Spleen (tissue), 11 donors: ENCODE results near the gene MAPKAP1. TPM values are rescaled to one million over a fixed set of nuclear protein-coding genes. Genes with fewer than 3 reads are reported as not detected.

Experiments used
- DNase-seq: peaks from one replicate; pipeline ENCODE4 v3.0.0-alpha.2; 2020
- H3K27ac ChIP-seq, 8 donors: fragments of 200-600 bp; sonication (generic) in 7 of 8; 1 replicate in 4 of 8; 2 replicates in 4 of 8; pipeline versions ENCODE4 v1.5.0 to v1.8.0; 2016 to 2021; ENCODE audit warnings: inconsistent platforms in 4 of 8, mild to moderate bottlenecking in 4 of 8, moderate library complexity in 1 of 8
- H3K27me3 ChIP-seq, 7 donors: fragments of 200-600 bp; sonication (generic) in 6 of 7; replicated peaks in 1 of 7; 1 replicate in 4 of 7; 2 replicates in 3 of 7; pipeline versions ENCODE4 v1.5.0 to v1.8.0; 2016 to 2021; ENCODE audit warnings: inconsistent platforms in 3 of 7, mild to moderate bottlenecking in 1 of 7
- H3K36me3 ChIP-seq, 6 donors: fragments of 200-600 bp; sonication (generic) in 5 of 6; 1 replicate in 4 of 6; 2 replicates in 2 of 6; pipeline versions ENCODE4 v1.5.0 to v1.8.0; 2016 to 2021; ENCODE audit warnings: inconsistent platforms in 2 of 6
- H3K4me1 ChIP-seq, 6 donors: fragments of 200-600 bp; sonication (generic) in 5 of 6; 1 replicate in 3 of 6; 2 replicates in 3 of 6; pipeline versions ENCODE4 v1.5.0 to v1.8.0; 2016 to 2021; ENCODE audit warnings: inconsistent platforms in 3 of 6
- H3K4me3 ChIP-seq, 8 donors: fragments of 200-600 bp; sonication (generic) in 7 of 8; 1 replicate in 4 of 8; 2 replicates in 4 of 8; pipeline versions ENCODE4 v1.5.0 to v1.8.0; 2016 to 2021; ENCODE audit warnings: inconsistent platforms in 4 of 8, mild to moderate bottlenecking in 4 of 8, moderate library complexity in 2 of 8
- H3K9me3 ChIP-seq, 8 donors: fragments of 200-600 bp; sonication (generic) in 7 of 8; 1 replicate in 4 of 8; 2 replicates in 4 of 8; pipeline versions ENCODE4 v1.5.0 to v1.8.0; 2016 to 2021; ENCODE audit warnings: inconsistent platforms in 4 of 8
- POLR2A ChIP-seq, 3 donors: fragments of 450-650 bp; IDR thresholded peaks; one replicate each; pipeline ENCODE4 v1.5.1; 2017; ENCODE audit warnings: antibody characterized with exemption in 3 of 3, mild to moderate bottlenecking in 1 of 3
- POLR2AphosphoS5 ChIP-seq, 3 donors: sonication (generic); formaldehyde crosslinking; IDR thresholded peaks; one replicate each; pipeline ENCODE4 v1.5.1; 2017; ENCODE audit warnings: antibody characterized with exemption in 3 of 3
- WGBS, 5 donors: extraction: QIAGEN DNeasy Blood & Tissue Kit in 3 of 5; methylation state at CpG; one replicate each; pipeline versions ENCODE4 v1.1.5 to v1.1.7; 2013 to 2018; 5-methylcytosine and 5-hydroxymethylcytosine counted together
- intact Hi-C: fragments of 100-400 bp; cut with DNase I; formaldehyde crosslinking; loops from one replicate; pipeline ENCODE4 v1.15.0; 2023; ENCODE audit warnings: low total_unique reads
- polyA plus RNA-seq, 3 donors: library from polyadenylated mRNA; stranded (reverse); fragments of 200-250 nt; gene quantifications; one replicate each; pipeline ENCODE4 v1.2.1, GENCODE V29; 2013
- total RNA-seq, 7 donors: library from RNA; depleted of rRNA in 3 of 7; stranded (reverse); fragments of >200 nt in 3 of 7; fragmentation: NEBNext Ultra II Directional in 4 of 7; extraction: Animal tissue kit (Norgen Biotek cat#: 25700) in 4 of 7; gene quantifications; one replicate each; pipeline versions ENCODE4 v1.1.0 to v1.2.1, GENCODE V29; 2016 to 2021
- TF ChIP-seq, protein P1 (sequence below), 11 experiments: fragments of 200-600 bp in 7 of 11; fragments of 450-650 bp in 4 of 11; sonication (generic) in 4 of 11; IDR thresholded peaks in 8 of 11; conservative IDR thresholded peaks in 3 of 11; 1 replicate in 7 of 11; 2 replicates in 4 of 11; pipeline versions ENCODE4 v1.4.0 to v1.8.0; 2016 to 2021; ENCODE audit warnings: antibody characterized with exemption in 11 of 11, inconsistent platforms in 4 of 11, mild to moderate bottlenecking in 1 of 11
- donor health status: healthy with polysubstance abuse.
- donor health status: DM: no; HTN: no; CAD: no; lungs with moderate emphysema.
- donor health status: DM: no; HTN: no; CAD: no.
- donor health status: Bipolar disorder and iron deficiency.
- donor health status: healthy.
- donor health status: DM: no; HTN: no; CAD: no.
- donor health status: DM: yes; HTN: yes; CAD: no.

Gene MAPKAP1
- total and polyA plus RNA-seq, 10 donors = 37.2 to 77.2 (median 60.4) TPM

DNA sequence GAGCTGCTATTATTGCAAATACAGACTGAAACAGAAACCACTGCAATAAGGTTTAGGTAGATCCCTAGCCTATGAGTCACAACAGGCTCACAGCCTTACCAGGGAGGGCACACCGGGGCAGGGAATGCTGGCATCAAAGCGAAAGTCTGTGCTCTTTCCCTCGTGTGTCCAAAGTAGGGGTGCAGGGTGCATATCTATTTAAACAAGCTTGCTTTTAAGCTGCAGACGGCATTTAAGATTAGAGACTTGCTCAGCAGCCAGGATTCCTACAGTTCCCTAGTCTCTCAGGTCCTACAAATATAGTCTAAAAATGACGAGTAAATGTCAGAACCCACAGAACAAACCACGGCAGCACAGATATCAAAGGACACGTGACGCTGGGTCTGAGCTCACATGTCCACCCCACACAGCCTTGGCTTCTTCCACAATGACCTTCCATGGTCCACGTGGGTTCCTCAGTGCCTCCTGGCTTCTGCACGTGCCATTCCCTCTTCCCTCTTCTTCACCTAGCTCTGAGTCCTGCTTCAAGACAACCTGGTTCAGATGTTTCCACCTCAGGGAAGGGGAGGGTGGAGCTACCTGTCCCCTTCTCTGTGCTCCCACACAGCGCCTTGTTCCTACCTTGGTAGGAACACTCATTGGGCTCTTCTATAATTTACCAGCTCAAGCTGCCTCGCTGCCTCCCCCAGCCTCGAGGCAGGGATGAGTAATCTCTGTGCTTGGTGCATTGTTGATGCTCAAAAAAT, 193.2 kb downstream of the MAPKAP1 start:
- no peak for TF ChIP-seq POLR2AphosphoS5 (IDR thresholded peaks at IDR 0.05)
- TF ChIP-seq, protein P1, sequence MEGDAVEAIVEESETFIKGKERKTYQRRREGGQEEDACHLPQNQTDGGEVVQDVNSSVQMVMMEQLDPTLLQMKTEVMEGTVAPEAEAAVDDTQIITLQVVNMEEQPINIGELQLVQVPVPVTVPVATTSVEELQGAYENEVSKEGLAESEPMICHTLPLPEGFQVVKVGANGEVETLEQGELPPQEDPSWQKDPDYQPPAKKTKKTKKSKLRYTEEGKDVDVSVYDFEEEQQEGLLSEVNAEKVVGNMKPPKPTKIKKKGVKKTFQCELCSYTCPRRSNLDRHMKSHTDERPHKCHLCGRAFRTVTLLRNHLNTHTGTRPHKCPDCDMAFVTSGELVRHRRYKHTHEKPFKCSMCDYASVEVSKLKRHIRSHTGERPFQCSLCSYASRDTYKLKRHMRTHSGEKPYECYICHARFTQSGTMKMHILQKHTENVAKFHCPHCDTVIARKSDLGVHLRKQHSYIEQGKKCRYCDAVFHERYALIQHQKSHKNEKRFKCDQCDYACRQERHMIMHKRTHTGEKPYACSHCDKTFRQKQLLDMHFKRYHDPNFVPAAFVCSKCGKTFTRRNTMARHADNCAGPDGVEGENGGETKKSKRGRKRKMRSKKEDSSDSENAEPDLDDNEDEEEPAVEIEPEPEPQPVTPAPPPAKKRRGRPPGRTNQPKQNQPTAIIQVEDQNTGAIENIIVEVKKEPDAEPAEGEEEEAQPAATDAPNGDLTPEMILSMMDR (IDR thresholded peaks at IDR 0.05 in 8 of 11, conservative IDR thresholded peaks at IDR 0.05 in 3 of 11) = no peak
- no peak for TF ChIP-seq POLR2A (IDR thresholded peaks at IDR 0.05)
- intact Hi-C loops = no loop called here
- Histone ChIP-seq H3K4me1 (peaks cover 0 to 23% (median 6%) of the 10 kb centered on the region in 6 donors), H3K27me3 (no peaks in the 10 kb centered on the region), H3K36me3 (peaks cover 0 to 7% (median 0%) of the 10 kb centered on the region in 6 donors), H3K9me3 (no peaks in the 10 kb centered on the region), H3K27ac (peak overlapping the region in 3 of 8 donors; percentile 2 to 49 (median 12)), H3K4me3 (no peak overlapping the region)
- WGBS, 5 donors = 67 to 84% (median 74%) methylated on average over 13 of the region's 13 CpGs
- no peak for DNase-seq

- peaks cover 0 to 23% (median 6%) of the 10 kb centered on the region in 6 donors for H3K4me1 ChIP-seq
- DNase-seq = no peak
- H3K27me3 ChIP-seq = no peaks in the 10 kb centered on the region
- TF ChIP-seq POLR2AphosphoS5 (IDR thresholded peaks at IDR 0.05) (no peak), POLR2A (IDR thresholded peaks at IDR 0.05) (no peak)
- TF ChIP-seq, protein P1 (IDR thresholded peaks at IDR 0.05 in 8 of 11, conservative IDR thresholded peaks at IDR 0.05 in 3 of 11) = no peak
- peaks cover 0 to 7% (median 0%) of the 10 kb centered on the region in 6 donors for H3K36me3 ChIP-seq
- peak overlapping the region in 4 of 8 donors; percentile 2 to 49 (median 8) for H3K27ac ChIP-seq
- WGBS, 5 donors = 63 to 78% (median 65%) methylated on average over 2 of the region's 2 CpGs
- intact Hi-C loops = no loop called here
- H3K9me3 ChIP-seq = no peaks in the 10 kb centered on the region
- no peak overlapping the region for H3K4me3 ChIP-seq
Observed at GRCh38 chr9:125513303-125513667, 193.7 kb downstream of the MAPKAP1 start.

GRCh38 chr9:125511789-125512660, 195.0 kb downstream of the MAPKAP1 start:
- Histone ChIP-seq H3K9me3 (no peaks in the 10 kb centered on the region), H3K4me1 (peaks cover 0 to 23% (median 6%) of the 10 kb centered on the region in 6 donors), H3K4me3 (no peak overlapping the region), H3K27ac (peak overlapping the region in 1 of 8 donors; percentile 12), H3K27me3 (no peaks in the 10 kb centered on the region), H3K36me3 (peaks cover 0 to 7% (median 0%) of the 10 kb centered on the region in 6 donors)
- intact Hi-C loops = no loop called here
- WGBS, 5 donors = 83 to 94% (median 92%) methylated on average over 18 of the region's 18 CpGs
- TF ChIP-seq POLR2AphosphoS5 (IDR thresholded peaks at IDR 0.05) (no peak), POLR2A (IDR thresholded peaks at IDR 0.05) (no peak)
- TF ChIP-seq, protein P1 (IDR thresholded peaks at IDR 0.05 in 8 of 11, conservative IDR thresholded peaks at IDR 0.05 in 3 of 11) = no peak
- no peak for DNase-seq

- Histone ChIP-seq H3K4me3 (no peak overlapping the region), H3K36me3 (peaks cover 0 to 12% (median 0%) of the 10 kb centered on the region in 6 donors), H3K27me3 (no peaks in the 10 kb centered on the region), H3K4me1 (peaks cover 0 to 23% (median 6%) of the 10 kb centered on the region in 6 donors), H3K9me3 (no peaks in the 10 kb centered on the region), H3K27ac (no peak overlapping the region)
- 82 to 96% (median 93%) methylated on average over 1 of the region's 1 CpG for WGBS, 5 donors
- TF ChIP-seq, protein P1 (IDR thresholded peaks at IDR 0.05 in 8 of 11, conservative IDR thresholded peaks at IDR 0.05 in 3 of 11) = no peak
- TF ChIP-seq POLR2A (IDR thresholded peaks at IDR 0.05) (no peak), POLR2AphosphoS5 (IDR thresholded peaks at IDR 0.05) (no peak)
- intact Hi-C loops = no loop called here
- DNase-seq = no peak
Observed at GRCh38 chr9:125510980-125511379, 196.0 kb downstream of the MAPKAP1 start.
